Measurements from ENCODE around the gene KIF1B. TPM values are rescaled to one million over a fixed set of nuclear protein-coding genes. Genes with fewer than 3 reads are reported as not detected.

The KIF1B gene
- polyA plus RNA-seq, 1 of the 3 experiments (the other 2 are of a cell fraction), result 6.8 TPM

- no peak for TF ChIP-seq REST (IDR thresholded peaks at IDR 0.05; ENCODE audit: low read depth, low read length)
Measured at GRCh38 chr1:10170239-10170574, 40.2 kb upstream of the KIF1B start (continued).

GRCh38 chr1:10171105-10171767 is 39.1 kb upstream of the KIF1B start:
- Histone ChIP-seq H4K20me1 (ENCODE audit: insufficient read depth) (no peaks in the 10 kb centered on the region), H3K27me3 (ENCODE audit: insufficient read depth) (no peaks in the 10 kb centered on the region), H3K9me3 (no peaks in the 10 kb centered on the region), H3K79me2 (ENCODE audit: insufficient read depth) (no peaks in the 10 kb centered on the region), H3K9me2 (no peaks in the 10 kb centered on the region), H2AFZ (ENCODE audit: low read depth) (no peak overlapping the region), H3K36me3 (replicated peaks in 1 of 2; ENCODE audit: control insufficient read depth in 1 of 2, insufficient read depth in 2 of 2, low read length in 1 of 2) (peaks cover 26 to 27% of the 10 kb centered on the region in 2 experiments), H3F3A (replicated peaks; ENCODE audit: insufficient read depth) (no peaks in the 10 kb centered on the region), H3K4me2 (no peak overlapping the region), H3K9ac (no peak overlapping the region), H3K4me1 (ENCODE audit: control insufficient read depth in 1 of 2, insufficient read depth in 2 of 2, low read depth in 1 of 2, low read length in 1 of 2) (no peaks in the 10 kb centered on the region), H3K4me3 (ENCODE audit: low read depth in 2 of 2, low read length in 1 of 2) (no peak overlapping the region), H3K27ac (ENCODE audit: low read depth in 2 of 2, low read length in 1 of 2) (no peak overlapping the region)
- TF ChIP-seq RCOR1 (IDR thresholded peaks at IDR 0.05; ENCODE audit: low read length), result no peak
- no peak for TF ChIP-seq RFX5 (IDR thresholded peaks at IDR 0.05; ENCODE audit: low read length)
- CTCF ChIA-PET, result interaction anchor here (2.3 kb wide), 1 partner anchor 10 kb away, joined by 5 read pairs; no protein-coding TSS in a partner anchor
- WGBS (ENCODE audit: low lambda C conversion rate), result 93% methylated on average over 16 of the region's 16 CpGs
- no peak for DNase-seq
- POLR2A ChIA-PET, result no interaction called here

DNA sequence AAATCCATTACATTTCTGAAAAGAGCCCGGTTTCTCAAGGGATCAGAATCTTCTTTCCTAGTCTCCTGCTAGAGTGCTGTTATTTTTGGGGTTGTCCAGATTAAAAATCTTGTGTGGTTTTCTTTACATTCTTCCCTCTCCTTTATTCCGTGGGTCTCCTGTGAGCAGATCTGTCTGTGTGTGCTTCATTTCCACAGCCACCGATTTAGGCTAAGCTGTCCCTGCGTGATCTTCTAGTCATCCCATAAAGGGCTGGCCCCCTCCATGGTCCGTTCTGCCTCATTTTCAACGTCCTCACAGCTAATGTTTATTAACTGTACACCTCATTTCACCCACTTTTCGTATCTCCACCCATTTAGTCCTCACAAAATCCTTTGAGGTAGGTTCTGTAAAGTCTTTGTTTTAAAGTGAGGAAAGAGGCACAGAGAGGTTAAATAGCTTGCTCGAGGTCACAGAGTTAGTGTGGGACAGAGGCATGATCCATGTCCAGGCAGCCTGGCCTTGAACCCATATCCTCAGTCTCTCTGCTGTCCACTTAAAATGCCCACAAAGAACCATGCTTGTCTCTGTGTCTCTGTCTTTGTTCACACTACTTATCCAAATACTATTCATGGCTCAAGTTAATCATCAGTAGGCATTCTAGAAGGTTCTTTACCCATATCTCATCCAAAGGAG is 38.2 kb upstream of the KIF1B start:
- Histone ChIP-seq H3K27me3 (ENCODE audit: insufficient read depth) (no peaks in the 10 kb centered on the region), H3K9me2 (no peaks in the 10 kb centered on the region), H3K79me2 (ENCODE audit: insufficient read depth) (no peaks in the 10 kb centered on the region), H3K9me3 (no peaks in the 10 kb centered on the region), H3K9ac (no peak overlapping the region), H3K4me1 (ENCODE audit: control insufficient read depth in 1 of 2, insufficient read depth in 2 of 2, low read depth in 1 of 2, low read length in 1 of 2) (no peaks in the 10 kb centered on the region), H3K4me2 (no peak overlapping the region), H2AFZ (ENCODE audit: low read depth) (no peak overlapping the region), H3K36me3 (replicated peaks in 1 of 2; ENCODE audit: control insufficient read depth in 1 of 2, insufficient read depth in 2 of 2, low read length in 1 of 2) (peaks cover 21 to 26% of the 10 kb centered on the region in 2 experiments), H4K20me1 (ENCODE audit: insufficient read depth) (no peaks in the 10 kb centered on the region), H3K4me3 (ENCODE audit: low read depth in 2 of 2, low read length in 1 of 2) (no peak overlapping the region), H3F3A (replicated peaks; ENCODE audit: insufficient read depth) (no peaks in the 10 kb centered on the region), H3K27ac (ENCODE audit: low read depth in 2 of 2, low read length in 1 of 2) (no peak overlapping the region)
- DNase-seq, result no peak
- WGBS (ENCODE audit: low lambda C conversion rate), result 94% methylated on average over 8 of the region's 8 CpGs
- CTCF ChIA-PET, result interaction anchor here (2.3 kb wide), 1 partner anchor 11 kb away, joined by 5 read pairs; no protein-coding TSS in a partner anchor
- TF ChIP-seq SIN3A (IDR thresholded peaks at IDR 0.05; ENCODE audit: borderline replicate concordance, low read depth, low read length) (no peak), NRF1 (IDR thresholded peaks at IDR 0.05; ENCODE audit: low read depth, low read length) (no peak), POLR2AphosphoS5 (IDR thresholded peaks at IDR 0.05; ENCODE audit: low read depth, low read length) (no peak), REST (IDR thresholded peaks at IDR 0.05; ENCODE audit: low read depth, low read length) (no peak), RFX5 (IDR thresholded peaks at IDR 0.05; ENCODE audit: low read length) (no peak), ELF1 (IDR thresholded peaks at IDR 0.05) (no peak), RXRA (IDR thresholded peaks at IDR 0.05; ENCODE audit: borderline replicate concordance, low read depth) (no peak), USF1 (IDR thresholded peaks at IDR 0.05; ENCODE audit: borderline replicate concordance, low read depth) (no peak), RCOR1 (IDR thresholded peaks at IDR 0.05; ENCODE audit: low read length) (no peak), FOXJ3 (CRISPR knock-in tag; IDR thresholded peaks at IDR 0.05) (no peak), EZH2phosphoT487 (IDR thresholded peaks at IDR 0.05; ENCODE audit: borderline replicate concordance, low read depth) (no peak), TEAD4 (IDR thresholded peaks at IDR 0.05; ENCODE audit: borderline replicate concordance, insufficient read depth) (no peak)
- TF ChIP-seq, protein P1, sequence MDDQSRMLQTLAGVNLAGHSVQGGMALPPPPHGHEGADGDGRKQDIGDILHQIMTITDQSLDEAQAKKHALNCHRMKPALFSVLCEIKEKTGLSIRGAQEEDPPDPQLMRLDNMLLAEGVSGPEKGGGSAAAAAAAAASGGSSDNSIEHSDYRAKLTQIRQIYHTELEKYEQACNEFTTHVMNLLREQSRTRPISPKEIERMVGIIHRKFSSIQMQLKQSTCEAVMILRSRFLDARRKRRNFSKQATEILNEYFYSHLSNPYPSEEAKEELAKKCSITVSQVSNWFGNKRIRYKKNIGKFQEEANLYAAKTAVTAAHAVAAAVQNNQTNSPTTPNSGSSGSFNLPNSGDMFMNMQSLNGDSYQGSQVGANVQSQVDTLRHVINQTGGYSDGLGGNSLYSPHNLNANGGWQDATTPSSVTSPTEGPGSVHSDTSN (IDR thresholded peaks at IDR 0.05), result no peak
- POLR2A ChIA-PET, result no interaction called here

Data from SK-N-SH (cell line).